Spleen (tissue), 7 donors: ENCODE measurements around the gene BANP.
"Not testable (repeated sequence)": the region's sequence is repeated elsewhere in the genome, so short reads cannot be mapped to it uniquely, and the experiment has no call there.

Experiments used
- CTCF ChIP-seq, 11 experiments: fragments of 200-600 bp in 7 of 11; fragments of 450-650 bp in 4 of 11; sonication (generic) in 4 of 11; IDR thresholded peaks in 8 of 11; conservative IDR thresholded peaks in 3 of 11; 1 replicate in 7 of 11; 2 replicates in 4 of 11; pipeline versions ENCODE4 v1.4.0 to v1.8.0; 2016 to 2021; ENCODE audit warnings: antibody characterized with exemption in 11 of 11, inconsistent platforms in 4 of 11, mild to moderate bottlenecking in 1 of 11
- POLR2A ChIP-seq, 3 donors: fragments of 450-650 bp; IDR thresholded peaks; one replicate each; pipeline ENCODE4 v1.5.1; 2017; ENCODE audit warnings: antibody characterized with exemption in 3 of 3, mild to moderate bottlenecking in 1 of 3
- donor health status: DM: no; HTN: no; CAD: no; lungs with moderate emphysema.
- donor health status: DM: no; HTN: no; CAD: no.
- donor health status: DM: no; HTN: no; CAD: no.

DNA sequence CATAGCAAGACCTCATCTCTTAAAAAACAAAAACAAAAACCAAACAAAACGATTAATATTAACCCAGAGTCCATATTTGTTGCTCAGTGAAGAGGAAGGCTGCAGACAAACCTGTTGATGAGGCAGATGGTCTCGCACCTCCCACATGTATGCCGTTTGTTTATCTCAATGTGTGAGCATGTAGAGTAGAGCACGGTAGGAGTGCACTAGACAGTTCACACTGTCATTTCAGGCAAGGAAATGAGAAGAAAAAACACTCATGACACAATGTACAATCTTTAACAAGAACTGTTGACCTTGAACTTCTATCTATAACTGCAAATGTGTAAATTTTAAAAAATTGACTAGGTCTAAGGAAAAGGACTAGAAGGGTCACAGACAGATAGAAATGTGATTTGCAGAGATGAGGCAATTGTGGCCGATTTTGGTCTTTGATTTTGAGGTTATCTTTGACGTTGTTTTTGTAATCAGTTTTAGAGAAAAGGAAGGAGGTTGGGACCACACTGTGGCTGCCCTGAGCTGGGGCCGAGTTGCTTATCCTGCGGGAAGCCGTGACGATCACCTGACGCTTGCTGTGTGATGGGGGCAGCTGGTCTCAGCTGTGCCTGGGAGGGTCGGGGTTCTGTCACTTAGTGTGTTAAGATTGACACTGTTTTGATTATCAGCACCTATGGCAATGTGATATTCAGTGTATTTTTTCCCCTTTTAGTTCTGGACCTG lies 28.8 kb downstream of the BANP start:
- not testable (repeated sequence) for TF ChIP-seq CTCF (IDR thresholded peaks at IDR 0.05 in 8 of 11, conservative IDR thresholded peaks at IDR 0.05 in 3 of 11); POLR2A (IDR thresholded peaks at IDR 0.05)
